Retinal pigment epithelial cell (primary cell): ENCODE measurements around the gene ECE1.

Experiments
- DNase-seq: peaks from one replicate; pipeline ENCODE4 v3.0.0-alpha.2; 2010; ENCODE audit warnings: low read depth
- H3K4me3 ChIP-seq: 2 replicates; pipeline ENCODE4 v1.5.1; 2011; ENCODE audit warnings: mild to moderate bottlenecking, low read length, control low read depth, moderate library complexity
- TF ChIP-seq, protein P1 (sequence below): conservative IDR thresholded peaks from 2 replicates; pipeline ENCODE4 v1.5.1; 2011; ENCODE audit warnings: low read depth, low read length, control low read depth, inconsistent platforms

The ECE1 gene

GRCh38 chr1:21300774-21301173, 10.5 kb upstream of the ECE1 start:
- TF ChIP-seq, protein P1, sequence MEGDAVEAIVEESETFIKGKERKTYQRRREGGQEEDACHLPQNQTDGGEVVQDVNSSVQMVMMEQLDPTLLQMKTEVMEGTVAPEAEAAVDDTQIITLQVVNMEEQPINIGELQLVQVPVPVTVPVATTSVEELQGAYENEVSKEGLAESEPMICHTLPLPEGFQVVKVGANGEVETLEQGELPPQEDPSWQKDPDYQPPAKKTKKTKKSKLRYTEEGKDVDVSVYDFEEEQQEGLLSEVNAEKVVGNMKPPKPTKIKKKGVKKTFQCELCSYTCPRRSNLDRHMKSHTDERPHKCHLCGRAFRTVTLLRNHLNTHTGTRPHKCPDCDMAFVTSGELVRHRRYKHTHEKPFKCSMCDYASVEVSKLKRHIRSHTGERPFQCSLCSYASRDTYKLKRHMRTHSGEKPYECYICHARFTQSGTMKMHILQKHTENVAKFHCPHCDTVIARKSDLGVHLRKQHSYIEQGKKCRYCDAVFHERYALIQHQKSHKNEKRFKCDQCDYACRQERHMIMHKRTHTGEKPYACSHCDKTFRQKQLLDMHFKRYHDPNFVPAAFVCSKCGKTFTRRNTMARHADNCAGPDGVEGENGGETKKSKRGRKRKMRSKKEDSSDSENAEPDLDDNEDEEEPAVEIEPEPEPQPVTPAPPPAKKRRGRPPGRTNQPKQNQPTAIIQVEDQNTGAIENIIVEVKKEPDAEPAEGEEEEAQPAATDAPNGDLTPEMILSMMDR = no peak
- no peak for DNase-seq
- H3K4me3 ChIP-seq = no peak overlapping the region

- no peak for DNase-seq
- H3K4me3 ChIP-seq = no peak overlapping the region
- TF ChIP-seq, protein P1 = no peak
Measured at GRCh38 chr1:21299780-21300395, 9.6 kb upstream of the ECE1 start.

DNA sequence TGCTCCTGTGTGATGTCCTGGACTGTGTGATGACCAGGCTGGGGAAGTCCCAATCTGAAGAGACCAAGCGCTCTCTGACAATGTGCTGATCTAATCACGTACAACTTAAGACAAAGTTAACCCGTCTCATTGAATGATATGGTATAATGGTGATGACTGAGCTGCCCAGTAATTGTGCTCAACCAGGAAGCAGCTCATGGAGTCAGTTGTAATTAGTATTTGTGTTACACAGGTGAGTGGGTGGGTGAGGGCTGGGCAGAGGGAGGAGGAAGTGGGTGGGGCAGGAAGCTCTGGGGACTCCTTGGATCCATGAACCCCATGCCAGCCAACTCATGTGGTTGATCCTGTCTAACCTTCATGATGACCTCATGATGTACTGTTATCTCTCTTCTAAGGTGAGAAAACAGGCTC, 8.7 kb upstream of the ECE1 start:
- DNase-seq = no peak
- TF ChIP-seq, protein P1 = no peak
- H3K4me3 ChIP-seq = no peak overlapping the region

GRCh38 chr1:21297975-21298374, 7.7 kb upstream of the ECE1 start:
- no peak for DNase-seq
- TF ChIP-seq, protein P1 = no peak
- no peak overlapping the region for H3K4me3 ChIP-seq

GRCh38 chr1:21296509-21297354, 6.5 kb upstream of the ECE1 start:
- H3K4me3 ChIP-seq = no peak overlapping the region
- DNase-seq = no peak
- TF ChIP-seq, protein P1 = no peak

DNA sequence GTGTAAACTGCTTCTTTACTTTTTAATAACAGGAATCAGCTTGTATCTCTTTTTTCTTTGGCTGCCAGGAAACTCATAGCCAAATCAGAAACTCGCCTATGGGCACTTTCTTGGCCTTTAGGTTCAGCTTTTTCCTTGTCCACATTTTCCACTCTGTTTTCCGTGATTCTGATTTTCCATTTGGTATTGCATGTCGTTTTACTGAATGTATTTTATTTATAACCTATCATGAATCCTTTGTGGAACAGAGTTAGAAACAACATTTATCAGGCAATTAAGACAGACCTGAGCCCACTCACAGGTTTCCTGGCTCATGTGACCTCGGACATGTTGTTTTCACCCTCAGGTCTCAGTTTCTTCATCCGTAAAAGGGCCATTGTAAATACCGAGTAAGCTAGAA, 5.3 kb upstream of the ECE1 start:
- H3K4me3 ChIP-seq = no peak overlapping the region
- TF ChIP-seq, protein P1 = no peak

GRCh38 chr1:21295002-21295401, 4.7 kb upstream of the ECE1 start:
- no peak for DNase-seq
- TF ChIP-seq, protein P1 = no peak
- H3K4me3 ChIP-seq = no peak overlapping the region

More for the DNA sequence above, 5.3 kb upstream of the ECE1 start:
- DNase-seq = no peak
